Stimulated activated effector memory CD8-positive, alpha-beta T cell treated with anti-CD3 and anti-CD28 coated beads, Interleukin-12 subunit alpha, Interleukin-12 subunit beta, amount 100 ng/mL, for 72 hours (primary cell): ENCODE results near the gene TRIM33.
A peak's percentile ranks its signal among the peaks of the same experiment; 100 is the strongest.
"Not testable (repeated sequence)": the region's sequence is repeated elsewhere in the genome, so short reads cannot be mapped to it uniquely, and the experiment has no call there.

ENCODE experiments used
- ATAC-seq: fragments of 150-1000 bp; cut with Tn5 transposase; 2 replicates; pipeline ENCODE4 v1.10.0; 2021
- DNase-seq, 2 donors: peaks; one replicate each; pipeline ENCODE4 v3.0.0; 2021 to 2022; ENCODE audit warnings: low spot score in 2 of 2
- H3K27ac Mint-ChIP-seq: one replicate; pipeline ENCODE4 v1.8.0; 2022; ENCODE audit warnings: mild to moderate bottlenecking, mixed read lengths
- H3K36me3 Mint-ChIP-seq: one replicate; pipeline ENCODE4 v1.8.0; 2022; ENCODE audit warnings: mild to moderate bottlenecking, mixed read lengths
- H3K4me1 Mint-ChIP-seq: one replicate; pipeline ENCODE4 v1.8.0; 2022; ENCODE audit warnings: mixed read lengths
- H3K4me3 Mint-ChIP-seq: one replicate; pipeline ENCODE4 v1.8.0; 2022; ENCODE audit warnings: mild to moderate bottlenecking, mixed read lengths
- H3K9me3 Mint-ChIP-seq: one replicate; pipeline ENCODE4 v1.8.0; 2022; ENCODE audit warnings: mixed read lengths

Gene TRIM33

GRCh38 chr1:114495486-114495885 lies 15.5 kb downstream of the TRIM33 start:
- Mint-ChIP-seq H3K4me3 (no peak overlapping the region), H3K4me1 (peaks cover 44% of the 10 kb centered on the region), H3K9me3 (peaks cover 2% of the 10 kb centered on the region), H3K36me3 (peaks cover 25% of the 10 kb centered on the region), H3K27ac (no peak overlapping the region)
- DNase-seq = no peak
- no peak for ATAC-seq

- peaks cover 2% of the 10 kb centered on the region for H3K9me3 Mint-ChIP-seq
- H3K4me1 Mint-ChIP-seq = peaks cover 49% of the 10 kb centered on the region
- H3K4me3 Mint-ChIP-seq = no peak overlapping the region
- no peak for DNase-seq
- no peak overlapping the region for H3K27ac Mint-ChIP-seq
- no peak for ATAC-seq
- H3K36me3 Mint-ChIP-seq = peaks cover 24% of the 10 kb centered on the region
These were observed 18.0 kb downstream of the TRIM33 start for GRCh38 chr1:114492978-114493377.

- peaks cover 7% of the 10 kb centered on the region for H3K36me3 Mint-ChIP-seq
- H3K4me3 Mint-ChIP-seq = no peak overlapping the region
- DNase-seq (no peak), ATAC-seq (no peak)
- peaks cover 49% of the 10 kb centered on the region for H3K4me1 Mint-ChIP-seq
- H3K27ac Mint-ChIP-seq = peak overlapping the region; percentile 73
- peaks cover 2% of the 10 kb centered on the region for H3K9me3 Mint-ChIP-seq
These were observed 20.7 kb downstream of the TRIM33 start for GRCh38 chr1:114490274-114490693.

GRCh38 chr1:114488739-114489138 lies 22.3 kb downstream of the TRIM33 start:
- H3K9me3 Mint-ChIP-seq = peaks cover 2% of the 10 kb centered on the region
- no peak for ATAC-seq
- H3K4me3 Mint-ChIP-seq = no peak overlapping the region
- H3K36me3 Mint-ChIP-seq = peaks cover 7% of the 10 kb centered on the region
- peaks cover 49% of the 10 kb centered on the region for H3K4me1 Mint-ChIP-seq
- H3K27ac Mint-ChIP-seq = peak overlapping the region; percentile 45
- no peak for DNase-seq

- H3K9me3 Mint-ChIP-seq = peaks cover 3% of the 10 kb centered on the region
- H3K4me3 Mint-ChIP-seq = no peak overlapping the region
- ATAC-seq = no peak
- H3K4me1 Mint-ChIP-seq = peaks cover 55% of the 10 kb centered on the region
- no peak overlapping the region for H3K27ac Mint-ChIP-seq
- no peak for DNase-seq
- H3K36me3 Mint-ChIP-seq = peaks cover 7% of the 10 kb centered on the region
These were observed 25.7 kb downstream of the TRIM33 start for GRCh38 chr1:114485286-114485685.

- peak overlapping the region; percentile 26 for H3K27ac Mint-ChIP-seq
- peaks cover 6% of the 10 kb centered on the region for H3K9me3 Mint-ChIP-seq
- peak; percentile 42 for ATAC-seq
- peaks cover 7% of the 10 kb centered on the region for H3K36me3 Mint-ChIP-seq
- H3K4me3 Mint-ChIP-seq = no peak overlapping the region
- peaks cover 52% of the 10 kb centered on the region for H3K4me1 Mint-ChIP-seq
- DNase-seq = no peak
These were observed 28.4 kb downstream of the TRIM33 start for GRCh38 chr1:114482585-114482984.

- H3K4me3 Mint-ChIP-seq, H3K9me3 Mint-ChIP-seq, H3K36me3 Mint-ChIP-seq, ATAC-seq, DNase-seq, H3K27ac Mint-ChIP-seq: not testable (repeated sequence)
- H3K4me1 Mint-ChIP-seq = peaks cover 70% of the 10 kb centered on the region
These were observed 31.4 kb downstream of the TRIM33 start for GRCh38 chr1:114479636-114480035.

GRCh38 chr1:114479134-114479533 lies 31.9 kb downstream of the TRIM33 start:
- Mint-ChIP-seq H3K27ac (no peak overlapping the region), H3K36me3 (no peaks in the 10 kb centered on the region), H3K4me3 (no peak overlapping the region), H3K9me3 (peaks cover 6% of the 10 kb centered on the region), H3K4me1 (peaks cover 71% of the 10 kb centered on the region)
- no peak for DNase-seq
- ATAC-seq = no peak

GRCh38 chr1:114473796-114474195 lies 37.2 kb downstream of the TRIM33 start:
- peaks cover 15% of the 10 kb centered on the region for H3K36me3 Mint-ChIP-seq
- ATAC-seq (no peak), DNase-seq (no peak)
- H3K27ac Mint-ChIP-seq = no peak overlapping the region
- peaks cover 79% of the 10 kb centered on the region for H3K4me1 Mint-ChIP-seq
- no peak overlapping the region for H3K4me3 Mint-ChIP-seq
- peaks cover 4% of the 10 kb centered on the region for H3K9me3 Mint-ChIP-seq

- Mint-ChIP-seq H3K27ac (no peak overlapping the region), H3K36me3 (peaks cover 15% of the 10 kb centered on the region), H3K4me1 (peaks cover 81% of the 10 kb centered on the region), H3K4me3 (no peak overlapping the region), H3K9me3 (peaks cover 4% of the 10 kb centered on the region)
- DNase-seq = no peak
- no peak for ATAC-seq
These were observed 38.6 kb downstream of the TRIM33 start for GRCh38 chr1:114472408-114472807.

- peaks cover 4% of the 10 kb centered on the region for H3K9me3 Mint-ChIP-seq
- no peak for ATAC-seq
- no peak overlapping the region for H3K27ac Mint-ChIP-seq
- H3K36me3 Mint-ChIP-seq = peaks cover 15% of the 10 kb centered on the region
- no peak overlapping the region for H3K4me3 Mint-ChIP-seq
- peaks cover 75% of the 10 kb centered on the region for H3K4me1 Mint-ChIP-seq
- DNase-seq = no peak
These were observed 40.3 kb downstream of the TRIM33 start for GRCh38 chr1:114470681-114471080.

- Mint-ChIP-seq H3K4me3 (no peak overlapping the region), H3K27ac (peak overlapping the region; percentile 18), H3K4me1 (peaks cover 70% of the 10 kb centered on the region), H3K36me3 (peaks cover 15% of the 10 kb centered on the region), H3K9me3 (peaks cover 4% of the 10 kb centered on the region)
- ATAC-seq (peak; percentile 96), DNase-seq (no peak)
These were observed 42.1 kb downstream of the TRIM33 start for GRCh38 chr1:114468710-114469468.

GRCh38 chr1:114468047-114468446 lies 43.0 kb downstream of the TRIM33 start:
- DNase-seq = peak in 1 of 2 donors; percentile 50
- H3K9me3 Mint-ChIP-seq = no peaks in the 10 kb centered on the region
- H3K36me3 Mint-ChIP-seq = peaks cover 20% of the 10 kb centered on the region
- H3K4me1 Mint-ChIP-seq = peaks cover 62% of the 10 kb centered on the region
- peak; percentile 65 for ATAC-seq
- H3K4me3 Mint-ChIP-seq = no peak overlapping the region
- H3K27ac Mint-ChIP-seq = peak overlapping the region; percentile 18

GRCh38 chr1:114467491-114467890 lies 43.5 kb downstream of the TRIM33 start:
- peaks cover 57% of the 10 kb centered on the region for H3K4me1 Mint-ChIP-seq
- DNase-seq (no peak), ATAC-seq (no peak)
- H3K4me3 Mint-ChIP-seq = no peak overlapping the region
- no peaks in the 10 kb centered on the region for H3K9me3 Mint-ChIP-seq
- peaks cover 15% of the 10 kb centered on the region for H3K36me3 Mint-ChIP-seq
- H3K27ac Mint-ChIP-seq = peak overlapping the region; percentile 18

- peak overlapping the region; percentile 18 for H3K27ac Mint-ChIP-seq
- DNase-seq = no peak
- peaks cover 54% of the 10 kb centered on the region for H3K4me1 Mint-ChIP-seq
- no peaks in the 10 kb centered on the region for H3K9me3 Mint-ChIP-seq
- H3K4me3 Mint-ChIP-seq = no peak overlapping the region
- peaks cover 14% of the 10 kb centered on the region for H3K36me3 Mint-ChIP-seq
- ATAC-seq = no peak
These were observed 44.5 kb downstream of the TRIM33 start for GRCh38 chr1:114466334-114467014.

- no peak for DNase-seq
- ATAC-seq = no peak
- H3K9me3 Mint-ChIP-seq = no peaks in the 10 kb centered on the region
- H3K4me3 Mint-ChIP-seq = no peak overlapping the region
- peaks cover 30% of the 10 kb centered on the region for H3K36me3 Mint-ChIP-seq
- no peak overlapping the region for H3K27ac Mint-ChIP-seq
- peaks cover 36% of the 10 kb centered on the region for H3K4me1 Mint-ChIP-seq
These were observed 48.0 kb downstream of the TRIM33 start for GRCh38 chr1:114462963-114463362.
